ENCODE measurements around the gene B4GALNT2.
"Not testable (repeated sequence)": the region's sequence is repeated elsewhere in the genome, so short reads cannot be mapped to it uniquely, and the experiment has no call there.

The B4GALNT2 gene

DNA sequence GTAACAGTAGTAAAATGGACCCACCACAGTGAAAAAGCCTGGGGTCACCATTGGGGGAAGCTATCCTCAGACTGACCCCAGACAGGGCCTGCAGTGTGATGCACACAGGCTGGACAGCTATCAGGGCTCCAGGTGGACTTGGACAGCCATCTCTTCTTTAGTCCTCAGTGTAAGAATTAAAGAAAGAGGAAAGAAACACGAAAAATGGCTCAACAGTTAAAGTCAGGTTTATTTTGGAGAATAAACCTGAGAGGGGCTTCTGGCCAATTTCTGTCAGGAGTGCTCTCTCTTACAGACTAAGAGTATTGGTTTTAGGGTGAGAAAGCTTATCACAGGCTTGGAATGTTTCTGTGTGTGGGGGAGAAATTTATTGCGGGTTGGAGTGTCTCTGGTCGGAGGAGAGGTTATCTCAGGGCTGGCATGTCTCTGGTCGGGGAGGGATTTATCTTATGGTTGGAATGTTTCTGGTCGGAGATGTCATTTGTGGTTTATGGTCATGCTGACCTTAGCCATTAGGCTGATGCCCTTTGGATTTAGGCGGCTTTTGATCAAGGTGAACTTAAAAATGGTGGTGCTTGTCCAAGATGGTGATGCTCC, 10.8 kb upstream of the B4GALNT2 start:
- DNase-seq, result no peak

DNA sequence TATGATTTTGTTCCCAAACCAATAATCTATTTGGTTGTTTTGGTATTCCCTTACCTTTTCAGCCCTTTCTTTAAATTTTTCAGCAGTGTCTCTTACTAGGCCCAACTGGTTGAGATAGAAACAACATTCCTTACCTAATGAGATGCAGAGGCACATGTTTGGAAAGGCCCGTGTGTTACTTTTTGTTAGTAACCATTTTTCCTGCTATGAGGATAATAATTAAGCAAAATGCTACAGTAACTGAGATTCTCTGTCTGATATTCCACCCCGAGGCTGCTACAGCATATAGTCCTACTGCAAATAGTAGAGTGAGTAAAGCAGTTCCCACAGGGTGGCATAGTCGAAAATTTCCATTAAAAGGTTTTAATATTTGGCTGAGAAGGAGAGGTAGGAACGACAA, 10.0 kb upstream of the B4GALNT2 start:
- no peak for DNase-seq

DNA sequence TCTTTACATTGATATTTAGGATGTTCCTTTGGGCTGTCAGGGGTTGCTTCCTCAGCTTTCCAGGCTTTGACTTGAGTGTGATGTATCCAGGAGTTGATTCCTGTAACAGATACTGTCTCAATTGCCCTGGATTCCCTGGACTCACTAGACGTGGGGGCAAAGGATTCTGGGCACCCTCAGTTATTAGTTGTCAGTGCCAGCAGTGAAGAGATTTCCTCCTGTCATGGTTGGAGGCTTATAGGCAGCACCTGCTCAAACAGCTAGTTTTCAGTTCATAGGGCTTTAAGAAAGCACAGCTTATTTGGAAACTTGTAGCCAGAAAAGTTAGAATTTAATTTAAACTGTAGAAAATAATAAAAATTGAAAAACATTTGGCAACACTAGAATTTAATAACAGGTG, 9.5 kb upstream of the B4GALNT2 start:
- no peak for DNase-seq

DNA sequence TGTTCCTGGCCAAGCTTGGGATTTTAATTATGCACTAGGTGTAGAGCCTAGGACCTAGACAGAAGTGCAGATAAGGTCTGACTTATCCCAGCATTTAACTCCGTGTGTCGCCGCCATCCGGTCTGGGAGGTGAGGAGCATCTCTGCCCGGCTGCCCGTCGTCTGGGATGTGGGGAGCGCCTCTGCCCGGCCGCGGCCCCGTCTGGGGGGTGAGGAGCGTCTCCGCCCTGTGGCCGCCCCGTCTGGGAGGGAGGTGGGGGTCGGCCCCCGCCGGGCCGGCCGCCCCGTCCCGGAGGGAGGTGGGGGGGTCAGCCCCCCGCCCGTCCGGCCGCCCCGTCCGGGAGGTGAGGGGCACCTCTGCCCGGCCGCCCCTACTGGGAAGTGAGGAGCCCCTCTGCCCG, 7.1 kb upstream of the B4GALNT2 start:
- no peak for DNase-seq

DNA sequence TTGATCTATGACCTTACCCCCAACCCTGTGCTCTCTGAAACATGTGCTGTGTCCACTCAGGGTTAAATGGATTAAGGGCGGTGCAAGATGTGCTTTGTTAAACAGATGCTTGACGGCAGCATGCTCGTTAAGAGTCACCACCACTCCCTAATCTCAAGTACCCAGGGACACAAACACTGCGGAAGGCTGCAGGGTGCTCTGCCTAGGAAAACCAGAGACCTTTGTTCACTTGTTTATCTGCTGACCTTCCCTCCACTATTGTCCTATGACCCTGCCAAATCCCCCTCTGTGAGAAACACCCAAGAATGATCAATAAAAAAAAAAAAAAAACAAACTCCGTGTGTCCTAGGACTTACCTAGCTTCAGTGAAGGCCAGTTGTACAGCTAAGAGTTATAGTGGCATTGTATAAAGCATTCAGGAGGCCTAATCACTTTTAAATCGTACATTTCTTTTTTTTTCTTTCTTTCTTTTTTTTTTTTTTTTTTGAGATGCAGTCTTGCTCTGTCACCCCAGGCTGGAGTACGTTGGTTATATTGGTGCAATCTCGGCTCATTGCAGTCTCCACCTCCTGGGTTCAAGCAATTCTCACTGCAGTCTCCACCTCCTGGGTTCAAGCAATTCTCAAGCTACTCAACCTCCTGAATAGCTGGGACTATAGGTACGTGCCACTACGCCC, 6.2 kb upstream of the B4GALNT2 start:
- not testable (repeated sequence) for DNase-seq

DNA sequence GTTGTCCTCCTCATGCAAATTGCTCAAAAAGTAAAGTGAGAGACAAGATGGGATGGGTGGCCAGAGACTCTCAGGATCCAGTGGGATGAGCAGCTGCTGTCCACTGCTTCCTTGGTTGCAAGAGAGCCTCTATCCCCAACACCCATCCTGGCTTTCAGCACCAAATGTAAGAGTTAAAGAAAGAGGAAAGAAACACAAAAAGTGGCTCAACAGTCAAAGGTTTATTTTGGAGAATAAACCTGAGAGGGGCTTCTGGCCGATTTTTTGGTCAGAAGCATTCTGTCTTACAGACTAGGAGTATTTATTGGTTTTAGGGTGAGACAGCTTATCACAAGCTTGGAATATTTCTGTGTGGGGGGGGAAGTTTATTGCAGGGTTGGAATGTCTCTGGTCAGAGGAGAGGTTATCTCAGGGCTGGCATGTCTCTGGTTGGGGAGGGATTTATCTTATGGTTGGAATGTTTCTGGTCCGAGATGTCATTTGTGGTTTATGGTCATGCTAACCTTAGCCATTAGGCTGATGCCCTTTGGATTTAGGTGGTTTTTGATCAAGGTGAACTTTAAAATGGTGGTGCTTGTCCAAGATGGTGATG, 3.1 kb upstream of the B4GALNT2 start:
- not testable (repeated sequence) for DNase-seq

GRCh38 chr17:49130891-49131290, 1.7 kb upstream of the B4GALNT2 start:
- DNase-seq, result no peak

- DNase-seq, result no peak
These were observed 261 bp upstream of the B4GALNT2 start for GRCh38 chr17:49132317-49132698.

- no peak for DNase-seq
These were observed 3.8 kb downstream of the B4GALNT2 start for GRCh38 chr17:49136335-49136734.

DNA sequence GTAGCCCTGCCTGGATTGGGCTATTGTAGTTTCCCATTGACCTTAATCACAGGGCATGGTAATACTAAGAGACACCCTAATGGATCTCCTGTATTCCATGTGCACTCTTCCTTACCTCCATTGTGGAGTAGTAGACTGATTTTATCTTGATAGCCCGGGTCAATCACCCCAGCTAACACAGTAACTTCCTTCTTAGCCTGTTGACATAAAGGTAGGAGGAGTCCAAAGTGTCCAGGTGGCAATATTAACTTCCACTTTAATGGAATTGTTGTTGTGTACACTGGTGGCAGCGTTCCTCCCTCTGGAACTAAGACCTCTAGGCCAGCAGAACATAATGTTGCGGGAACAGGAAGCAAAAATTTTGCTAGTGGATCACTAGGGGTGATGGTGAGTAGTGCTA, 13.1 kb downstream of the B4GALNT2 start:
- DNase-seq, result not testable (repeated sequence)

DNA sequence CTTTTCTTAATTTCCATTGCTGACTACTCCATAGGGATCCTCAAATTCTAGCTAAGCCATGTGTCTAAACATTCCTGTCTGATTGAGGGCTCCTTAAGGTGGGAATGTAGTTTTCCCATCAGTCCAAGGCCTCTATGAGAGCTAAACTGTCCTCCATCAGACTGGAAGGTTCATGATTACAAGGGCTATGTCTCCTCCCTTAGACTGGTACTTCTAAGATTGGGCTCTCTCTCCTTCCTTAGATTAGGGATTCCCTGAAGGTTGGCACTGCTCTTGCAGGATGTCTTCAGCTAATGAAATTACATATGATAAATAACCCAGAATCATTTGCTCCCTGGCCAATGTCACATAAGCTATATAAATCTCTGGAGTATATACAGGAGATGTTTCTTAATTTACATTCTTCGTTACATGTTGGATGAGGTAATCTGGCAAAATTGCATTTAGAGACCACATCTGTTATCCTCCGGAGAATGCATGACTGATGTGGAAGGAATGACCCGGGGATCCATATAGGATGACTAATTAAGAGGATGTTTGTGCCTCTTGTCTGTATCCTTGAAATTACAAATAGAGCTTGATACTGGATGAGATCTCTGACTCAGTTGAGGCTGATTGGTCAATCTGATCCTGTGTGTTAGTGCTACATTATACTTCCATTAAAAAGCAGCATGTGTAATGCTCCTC, 14.2 kb downstream of the B4GALNT2 start:
- no peak for DNase-seq

- no peak for DNase-seq
These were observed 15.6 kb downstream of the B4GALNT2 start for GRCh38 chr17:49148171-49148570.

DNA sequence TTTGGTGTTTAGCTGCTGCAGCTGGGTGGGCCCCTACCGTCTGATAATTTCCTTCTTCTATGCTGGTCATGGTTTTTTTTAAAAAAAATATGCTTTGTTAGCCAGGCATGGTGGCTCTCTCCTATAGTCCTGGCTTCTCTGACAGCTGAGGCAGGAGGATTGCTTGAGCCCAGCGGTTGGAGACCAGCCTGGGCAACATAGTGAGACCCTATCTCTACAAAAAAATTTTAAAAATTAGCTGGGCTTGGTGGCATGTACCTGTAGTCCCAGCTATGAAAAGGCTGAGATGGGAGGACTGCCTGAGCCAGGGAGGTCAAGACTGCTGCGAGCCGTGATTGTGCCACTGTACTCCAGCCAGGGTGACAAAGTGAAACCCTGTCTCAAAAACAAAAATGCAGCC, 19.4 kb downstream of the B4GALNT2 start:
- DNase-seq, result no peak

DNA sequence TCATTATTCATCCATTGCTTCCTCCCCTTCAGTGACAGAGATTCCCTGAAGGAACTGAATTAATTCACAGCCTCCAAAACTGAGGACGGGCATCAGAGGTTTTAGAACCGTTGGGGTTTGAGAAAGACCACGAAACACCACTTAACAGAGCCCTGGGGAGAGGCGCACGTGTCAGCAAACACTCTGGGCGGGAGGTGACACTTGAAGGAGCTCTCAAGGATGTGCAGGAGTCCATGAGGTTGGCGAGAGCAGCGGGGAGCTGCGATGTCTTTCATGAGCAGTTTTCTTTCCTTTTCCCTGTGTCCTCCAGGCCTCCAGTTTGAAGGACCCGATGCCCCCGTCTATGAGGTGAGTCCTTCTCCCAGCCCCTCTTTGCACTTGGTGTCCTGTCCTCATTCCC, 23.7 kb downstream of the B4GALNT2 start:
- DNase-seq, result no peak

DNA sequence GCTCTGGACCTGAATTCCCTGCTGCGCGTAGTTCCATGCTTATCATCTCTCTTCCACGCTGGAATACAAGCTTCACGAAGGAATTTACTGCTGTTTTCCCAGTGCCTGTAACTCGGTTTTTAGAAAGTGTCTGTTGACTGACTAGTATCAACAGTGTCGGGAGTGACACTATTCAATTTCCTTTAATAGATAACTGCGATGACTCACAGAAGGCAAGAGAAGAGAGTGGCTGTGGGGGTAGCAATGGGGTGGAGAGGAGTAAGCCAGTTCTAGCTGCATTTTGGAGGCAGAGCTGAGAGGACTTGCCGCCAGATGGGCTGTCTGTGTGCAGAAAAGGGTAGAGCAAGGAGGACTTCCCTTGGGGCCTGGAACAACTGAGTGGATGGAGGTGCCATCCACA, 25.2 kb downstream of the B4GALNT2 start:
- no peak for DNase-seq

DNA sequence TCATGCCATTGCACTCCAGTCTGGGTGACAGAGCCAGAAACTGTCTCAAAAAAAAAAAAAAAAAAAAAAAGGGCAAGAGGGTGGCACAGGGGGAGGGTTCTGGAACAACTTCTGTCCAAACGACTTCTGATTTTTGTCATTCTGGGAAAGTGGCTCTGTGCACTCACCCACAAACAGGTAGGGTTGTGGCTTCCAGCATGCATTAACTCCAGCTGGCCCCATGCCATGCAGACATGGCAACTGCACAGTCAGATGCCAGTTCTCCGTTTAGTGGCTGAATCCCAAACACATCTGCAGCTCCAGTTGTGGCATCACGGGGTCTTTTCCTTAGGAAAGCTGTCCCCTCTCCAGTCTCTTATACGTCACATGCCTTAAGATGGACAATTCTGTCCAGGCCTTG, 30.3 kb downstream of the B4GALNT2 start:
- no peak for DNase-seq

- no peak for DNase-seq
These were observed 32.6 kb downstream of the B4GALNT2 start for GRCh38 chr17:49165143-49165542.

DNA sequence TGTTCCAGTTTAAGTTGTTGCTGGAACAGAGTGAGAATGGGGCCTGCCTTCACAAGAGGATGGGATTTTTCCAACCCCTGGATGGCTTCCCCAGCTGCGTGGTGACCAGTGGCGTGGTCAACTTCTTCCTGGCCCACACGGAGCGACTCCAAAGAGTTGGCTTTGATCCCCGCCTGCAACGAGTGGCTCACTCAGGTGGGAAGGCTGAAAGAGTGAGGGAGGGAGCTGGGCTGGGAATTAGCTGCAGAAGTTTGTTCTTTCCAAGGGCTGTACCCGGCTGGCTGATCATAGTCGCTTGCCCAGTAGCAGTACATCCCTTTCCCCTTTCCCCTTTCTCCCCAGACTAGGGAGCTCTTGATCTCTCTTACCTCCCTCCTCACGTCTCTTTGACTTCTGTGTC, 36.1 kb downstream of the B4GALNT2 start:
- DNase-seq, result no peak

- DNase-seq, result no peak
These were observed 37.6 kb downstream of the B4GALNT2 start for GRCh38 chr17:49170216-49170615.

GRCh38 chr17:49170711-49171110, 38.1 kb downstream of the B4GALNT2 start:
- DNase-seq, result not testable (repeated sequence)

- not testable (repeated sequence) for DNase-seq
These were observed 43.4 kb downstream of the B4GALNT2 start for GRCh38 chr17:49175978-49176377.

DNA sequence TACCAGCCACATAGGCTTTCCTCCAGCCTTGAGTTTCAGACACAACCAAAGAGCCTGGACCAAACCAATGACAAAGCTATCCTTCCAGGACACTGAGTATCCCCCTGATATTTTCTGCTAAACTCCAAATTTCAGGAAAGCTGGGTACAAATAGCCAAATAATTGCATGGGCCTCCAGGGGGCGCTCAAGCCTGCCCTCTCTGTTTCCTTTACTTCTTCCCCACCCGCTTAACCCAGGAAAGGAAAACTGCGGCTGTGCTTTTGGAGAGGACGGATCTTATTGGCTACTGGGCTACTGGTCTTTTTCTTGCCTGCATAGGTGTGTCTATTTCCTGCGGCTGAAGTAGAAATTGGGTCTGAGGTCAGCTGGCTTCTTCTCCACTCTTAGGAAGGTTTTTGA, 47.7 kb downstream of the B4GALNT2 start:
- DNase-seq, result peak in 3 of 4 experiments; percentile 37 to 52 (median 50)

- DNase-seq, result no peak
These were observed 48.5 kb downstream of the B4GALNT2 start for GRCh38 chr17:49180998-49181635.
